Measurements from ENCODE around the gene FLNC.

GRCh38 chr7:128785738-128786137 lies 44.5 kb upstream of the FLNC start:
- TF ChIP-seq POLR2A (IDR thresholded peaks at IDR 0.05) (no peak), EP300 (IDR thresholded peaks at IDR 0.05) (no peak)
- TF ChIP-seq, protein P1, sequence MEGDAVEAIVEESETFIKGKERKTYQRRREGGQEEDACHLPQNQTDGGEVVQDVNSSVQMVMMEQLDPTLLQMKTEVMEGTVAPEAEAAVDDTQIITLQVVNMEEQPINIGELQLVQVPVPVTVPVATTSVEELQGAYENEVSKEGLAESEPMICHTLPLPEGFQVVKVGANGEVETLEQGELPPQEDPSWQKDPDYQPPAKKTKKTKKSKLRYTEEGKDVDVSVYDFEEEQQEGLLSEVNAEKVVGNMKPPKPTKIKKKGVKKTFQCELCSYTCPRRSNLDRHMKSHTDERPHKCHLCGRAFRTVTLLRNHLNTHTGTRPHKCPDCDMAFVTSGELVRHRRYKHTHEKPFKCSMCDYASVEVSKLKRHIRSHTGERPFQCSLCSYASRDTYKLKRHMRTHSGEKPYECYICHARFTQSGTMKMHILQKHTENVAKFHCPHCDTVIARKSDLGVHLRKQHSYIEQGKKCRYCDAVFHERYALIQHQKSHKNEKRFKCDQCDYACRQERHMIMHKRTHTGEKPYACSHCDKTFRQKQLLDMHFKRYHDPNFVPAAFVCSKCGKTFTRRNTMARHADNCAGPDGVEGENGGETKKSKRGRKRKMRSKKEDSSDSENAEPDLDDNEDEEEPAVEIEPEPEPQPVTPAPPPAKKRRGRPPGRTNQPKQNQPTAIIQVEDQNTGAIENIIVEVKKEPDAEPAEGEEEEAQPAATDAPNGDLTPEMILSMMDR (IDR thresholded peaks at IDR 0.05) = no peak

Data from suprapubic skin (tissue), 3 donors.